HG02759 (cell line): ENCODE data around the gene PITX1.

Source experiments
- ATAC-seq: cut with Tn5 transposase; IDR thresholded peaks from one replicate; pipeline ENCODE4 v1.9.1; 2021; ENCODE audit warnings: mild to moderate bottlenecking, moderate library complexity; ENCODE audit not compliant: unreplicated experiment

PITX1 gene

DNA sequence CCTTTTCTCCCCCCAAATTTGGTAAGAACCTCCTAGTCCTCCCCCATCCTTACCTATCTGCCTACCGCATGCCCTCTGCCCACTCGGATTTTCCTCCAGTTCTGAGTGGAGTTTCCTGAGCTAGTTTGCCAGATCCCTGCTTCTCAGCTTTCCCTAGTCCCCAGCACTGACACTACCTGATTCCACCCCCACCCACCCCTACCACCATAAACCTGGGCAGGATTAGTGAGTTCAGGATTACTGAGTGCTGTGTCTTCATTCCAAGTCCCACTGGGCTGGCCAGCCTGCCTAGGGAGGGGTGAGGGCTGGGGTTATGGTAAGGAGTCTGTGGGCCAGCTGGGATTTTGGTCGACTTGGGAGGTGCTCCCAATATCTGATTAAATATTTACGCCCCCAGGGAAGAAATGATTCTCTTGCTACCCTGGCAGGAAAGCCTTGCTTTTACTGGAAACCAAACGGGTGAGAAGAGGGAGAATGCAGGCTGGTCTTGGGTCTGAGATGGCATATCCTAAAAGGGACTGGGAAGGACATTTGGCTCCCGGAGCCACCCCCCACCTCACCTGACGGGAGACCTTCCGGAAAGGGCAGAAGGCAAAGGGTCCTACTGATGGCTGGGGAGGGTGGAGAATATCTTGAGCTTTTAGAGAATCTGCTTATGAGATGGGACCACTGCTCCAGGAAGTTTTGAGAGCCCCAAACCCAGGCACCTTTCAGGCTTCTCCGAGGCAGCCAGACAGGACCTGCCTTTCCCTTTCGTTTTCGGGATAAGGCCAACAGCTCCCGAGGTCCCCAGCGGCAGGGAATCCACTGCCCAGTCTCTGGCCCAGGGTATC, 3.7 kb downstream of the PITX1 start:
- ATAC-seq: no peak

DNA sequence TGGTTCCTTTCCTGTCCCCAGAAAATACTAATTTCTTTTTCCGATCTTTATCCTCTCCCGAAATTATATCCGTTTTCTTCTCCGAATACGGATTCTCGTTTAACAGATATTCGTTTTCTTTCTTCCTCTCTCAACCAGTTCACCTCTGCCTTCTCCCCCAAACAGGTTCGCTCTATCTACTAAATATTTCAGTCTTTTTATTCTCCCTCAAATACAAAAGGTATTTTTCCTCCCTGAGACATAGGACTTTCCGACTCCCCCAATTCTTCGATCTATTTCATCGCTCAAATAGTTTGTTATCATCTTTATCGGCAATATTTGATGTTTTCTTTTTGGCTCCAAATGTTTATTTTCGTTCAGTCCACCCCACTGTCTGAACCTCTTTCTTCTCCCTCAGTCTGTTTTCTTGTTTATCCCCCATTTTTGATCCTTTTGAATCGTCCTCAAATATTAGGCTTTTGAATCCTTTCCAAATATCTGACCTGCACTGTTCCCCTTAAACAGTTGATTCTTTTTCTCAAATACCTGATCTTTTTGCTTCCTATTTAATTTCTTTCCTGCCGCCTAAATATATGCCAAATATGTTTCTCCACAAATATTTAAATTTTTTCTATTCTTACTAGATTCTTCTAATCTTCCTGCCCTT, 4.4 kb downstream of the PITX1 start:
- ATAC-seq: no peak

DNA sequence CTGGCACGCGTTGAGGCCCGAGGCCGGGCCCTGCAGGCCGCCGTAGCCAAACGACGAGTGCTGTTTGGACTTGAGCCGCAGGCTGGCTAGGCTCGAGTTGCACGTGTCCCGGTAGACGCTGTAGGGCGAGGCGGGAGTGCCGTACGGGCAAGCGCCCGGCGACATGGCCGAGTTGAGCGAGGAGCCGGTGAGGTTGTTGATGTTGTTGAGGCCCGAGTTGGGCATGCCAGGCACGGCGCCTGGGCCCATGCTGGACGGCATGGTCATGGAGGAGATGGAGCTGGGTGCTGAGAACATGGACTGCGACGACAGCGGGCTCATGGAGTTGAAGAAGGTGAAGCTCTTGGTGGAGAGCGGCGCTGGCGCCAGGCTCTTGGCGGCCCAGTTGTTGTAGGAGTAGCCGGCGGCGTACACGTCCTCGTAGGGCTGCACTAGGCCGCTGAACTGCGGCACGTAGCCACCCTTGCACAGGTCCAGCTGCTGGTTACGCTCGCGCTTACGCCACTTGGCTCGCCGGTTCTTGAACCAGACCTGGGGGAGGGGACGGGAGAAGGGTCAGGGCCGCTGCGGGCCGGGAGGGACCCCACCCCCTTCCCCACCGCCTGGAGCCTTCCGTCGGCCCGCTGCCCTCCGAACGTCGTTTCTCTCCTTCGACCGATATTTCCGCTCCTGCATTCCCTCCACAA, 5.1 kb downstream of the PITX1 start:
- ATAC-seq: no peak

DNA sequence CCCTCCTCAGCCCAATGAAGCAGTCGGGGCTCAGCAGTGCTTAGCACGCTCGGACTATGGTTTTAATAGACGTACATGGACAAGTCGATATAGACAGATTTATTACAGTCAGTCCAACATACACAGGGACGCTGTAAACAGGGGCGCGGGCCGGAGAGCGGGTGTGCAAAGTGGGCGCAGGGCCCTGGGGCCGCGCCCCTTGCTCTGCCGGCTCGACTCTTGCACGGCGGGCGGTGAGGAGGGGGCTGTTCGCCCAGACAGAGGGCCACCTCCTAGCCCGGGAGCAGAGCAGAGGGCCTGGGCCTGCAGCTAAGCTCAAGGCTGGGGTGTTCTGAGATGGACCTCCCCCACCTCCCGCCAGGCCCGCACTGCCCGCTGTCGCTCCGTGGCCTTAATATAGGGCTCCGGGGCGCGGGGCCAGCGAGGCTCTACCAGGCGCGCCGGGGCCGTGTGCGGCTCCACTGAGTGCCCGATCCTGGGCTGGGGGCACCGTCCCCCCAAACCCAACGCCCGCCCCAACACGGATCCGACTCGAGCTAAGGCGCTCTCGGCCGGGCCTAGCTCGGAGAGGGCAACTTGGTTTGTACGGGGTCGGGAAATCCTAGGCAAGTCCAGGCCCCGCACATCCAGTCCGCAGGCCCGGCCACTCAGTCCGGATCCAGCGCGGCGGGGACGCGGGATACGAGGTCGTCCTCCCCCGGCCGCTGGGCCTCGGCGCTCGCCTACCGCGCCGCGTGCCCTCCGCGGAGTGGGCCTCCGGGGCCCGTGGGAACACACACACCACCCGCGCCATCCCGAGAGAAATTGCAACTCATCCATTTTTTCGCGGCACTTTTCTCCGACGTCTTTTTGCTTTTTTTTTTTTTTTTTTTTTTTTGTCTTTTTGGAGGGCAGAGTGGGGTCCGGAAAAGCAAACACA, 6.1 kb downstream of the PITX1 start:
- no peak for ATAC-seq

DNA sequence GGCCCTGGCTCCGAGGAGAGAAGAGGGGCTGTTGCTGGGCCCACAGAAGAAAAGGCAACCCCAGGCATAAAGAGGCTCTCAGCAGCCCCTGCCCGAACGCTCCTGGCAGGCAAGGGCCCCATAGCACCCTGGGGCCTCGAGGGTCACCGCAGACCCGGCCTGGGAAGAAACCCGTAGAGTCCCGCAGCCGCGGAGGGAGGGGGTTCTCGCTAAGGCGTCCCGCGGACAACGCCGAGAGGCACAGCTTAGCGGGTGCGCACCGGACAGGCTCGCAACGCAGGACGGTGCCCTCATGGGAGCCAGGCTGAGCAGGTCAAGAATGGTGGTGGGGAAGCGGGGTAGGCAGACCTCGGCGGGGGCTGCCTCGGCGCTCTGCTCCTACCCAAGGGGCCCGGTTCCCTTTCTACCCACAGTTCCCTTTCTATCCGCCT, 6.7 kb downstream of the PITX1 start:
- no peak for ATAC-seq

DNA sequence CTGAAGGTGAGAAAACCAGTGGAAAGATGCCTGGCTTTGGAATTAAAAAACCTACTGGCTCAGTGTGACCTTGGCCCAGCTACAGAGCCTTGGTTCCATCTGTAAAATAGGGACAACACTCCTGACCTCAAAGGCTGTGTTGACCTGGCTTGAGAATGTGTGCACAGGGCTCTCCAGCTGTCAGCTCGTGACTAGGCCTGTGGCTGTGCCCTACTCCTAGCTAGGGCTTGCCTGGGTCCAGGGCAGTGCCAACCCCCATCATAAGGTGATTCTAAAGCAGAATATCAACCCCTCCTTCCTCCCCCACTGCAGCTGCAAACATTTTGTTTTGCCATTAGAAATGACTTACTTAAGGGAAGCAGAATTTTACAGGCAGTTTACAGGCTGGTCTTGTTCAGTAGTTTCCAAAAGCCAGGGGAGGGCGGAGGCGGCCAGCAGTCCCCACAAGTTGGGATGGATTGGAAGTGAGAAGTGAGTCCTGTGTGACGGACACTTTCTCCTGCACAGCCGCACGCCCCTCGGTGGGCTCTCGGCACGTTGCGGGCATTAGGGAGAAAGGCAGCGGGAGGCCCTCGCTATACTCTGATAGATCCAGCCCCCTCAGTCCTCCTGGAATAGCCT, 7.3 kb downstream of the PITX1 start:
- ATAC-seq: no peak

DNA sequence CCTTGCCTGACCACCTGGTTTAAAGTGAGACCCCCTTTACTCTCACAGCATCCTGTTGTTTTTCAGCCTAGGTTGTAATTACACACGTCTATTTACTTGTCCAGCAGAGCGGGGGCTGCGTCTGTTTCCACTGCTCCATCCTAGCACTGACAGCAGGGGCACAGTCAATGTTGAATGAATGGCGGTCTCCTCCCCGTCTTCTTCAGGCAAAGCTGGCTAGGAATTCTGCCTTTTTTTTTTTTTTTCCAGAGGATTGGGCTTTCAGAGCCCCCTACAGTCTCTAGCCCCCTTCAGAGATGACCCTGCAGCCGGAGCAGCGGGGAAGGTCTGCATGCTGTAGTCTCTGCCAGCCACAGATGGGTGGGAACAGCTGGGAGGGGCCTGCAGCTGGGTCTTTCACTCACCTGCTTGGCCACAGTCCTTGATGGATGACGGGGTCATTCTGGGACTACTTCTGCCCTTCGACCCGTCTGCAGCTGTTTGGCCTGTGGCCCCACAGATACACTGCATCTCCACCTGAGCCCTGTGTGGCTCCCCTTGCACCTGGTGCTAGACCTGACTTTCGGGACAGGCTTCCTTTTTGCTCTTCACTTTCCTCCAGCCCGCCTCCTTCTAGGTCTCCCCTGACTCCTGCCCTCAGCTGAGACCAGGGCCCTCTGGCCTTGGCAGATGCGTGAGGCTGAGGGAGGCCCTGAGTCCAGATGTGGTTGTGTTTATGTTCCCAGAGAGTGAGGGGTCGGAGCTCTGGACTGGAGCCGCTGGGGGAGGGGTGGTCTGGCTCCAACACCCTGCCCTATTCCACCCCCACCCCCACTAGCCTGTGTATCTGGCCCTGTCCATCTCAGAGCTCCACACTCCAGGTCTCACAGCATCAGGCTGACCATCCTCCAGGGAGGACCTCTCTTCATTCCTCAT, 8.0 kb downstream of the PITX1 start:
- ATAC-seq: no peak

DNA sequence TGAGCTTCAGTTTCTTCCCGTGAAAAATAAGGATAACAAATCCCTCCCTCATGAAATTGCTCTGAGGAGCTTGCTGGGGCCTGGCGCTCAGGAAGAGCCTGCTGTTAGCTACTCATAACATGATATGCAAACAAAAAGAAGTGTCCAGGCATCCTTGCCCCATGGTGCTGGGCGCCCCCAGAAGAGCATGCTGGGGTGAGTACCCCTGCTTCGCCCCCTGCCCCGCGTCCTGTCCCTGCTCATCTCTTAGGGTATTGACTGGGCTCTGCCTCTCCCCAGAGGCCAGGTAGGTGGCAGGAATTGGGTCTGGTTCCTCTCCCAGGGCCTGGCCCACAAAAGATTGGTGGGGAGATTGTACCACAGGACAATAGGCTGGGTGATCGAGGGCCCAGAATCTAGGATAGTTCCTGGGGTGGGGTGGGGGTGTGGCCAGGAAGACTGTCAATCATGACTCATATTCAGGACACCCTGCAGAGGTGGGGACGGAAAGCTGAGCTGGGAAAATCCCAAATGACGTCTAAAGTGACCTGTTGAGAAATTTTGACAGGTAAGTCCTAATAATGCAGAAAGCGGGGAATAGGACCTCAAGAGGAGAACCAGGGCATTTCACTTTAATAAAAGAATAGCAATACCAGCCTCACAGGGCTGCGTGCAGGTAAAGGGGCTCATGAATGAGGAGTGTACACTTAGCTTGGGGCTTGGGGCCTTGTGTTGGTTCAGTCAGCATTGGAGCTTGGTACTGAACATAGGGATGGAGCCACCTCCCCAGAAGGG, 8.9 kb downstream of the PITX1 start:
- ATAC-seq: no peak

DNA sequence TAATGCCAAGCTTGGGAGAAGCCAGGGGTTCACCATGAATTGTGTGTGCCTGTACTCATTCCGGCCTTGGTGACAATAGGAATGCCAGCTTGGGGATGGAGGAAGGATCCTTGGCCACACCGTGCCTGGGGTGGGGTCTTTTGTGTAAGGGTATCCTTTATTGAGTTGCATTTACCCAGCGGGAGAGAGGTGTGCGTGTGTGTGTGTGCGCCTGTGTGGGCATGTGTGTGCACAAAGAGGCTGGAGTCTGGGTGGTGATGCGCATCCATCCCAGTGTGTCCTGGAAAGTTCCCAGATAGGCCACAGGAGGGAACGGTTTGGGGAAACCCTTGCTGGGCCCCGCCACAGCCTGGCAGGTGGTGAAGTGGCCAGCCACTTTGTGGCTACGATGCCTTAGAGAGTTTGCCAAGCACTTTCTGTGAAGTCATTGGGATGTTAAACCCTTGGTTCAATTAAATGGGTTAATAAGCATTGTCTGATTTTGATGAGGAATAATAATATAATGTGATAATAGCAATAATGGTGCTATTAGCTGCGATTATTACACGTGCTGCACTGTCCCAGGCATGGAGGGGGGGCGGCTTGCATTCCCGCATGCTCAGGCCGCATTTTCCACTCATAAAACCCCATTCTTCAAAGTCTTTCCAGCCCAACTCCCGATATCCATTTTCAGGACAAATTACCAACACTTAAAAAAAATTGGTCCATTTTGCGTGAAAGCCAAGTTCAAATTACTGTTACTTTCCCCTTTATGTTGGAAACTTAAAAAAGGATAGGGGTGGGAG, 13.7 kb downstream of the PITX1 start:
- no peak for ATAC-seq

DNA sequence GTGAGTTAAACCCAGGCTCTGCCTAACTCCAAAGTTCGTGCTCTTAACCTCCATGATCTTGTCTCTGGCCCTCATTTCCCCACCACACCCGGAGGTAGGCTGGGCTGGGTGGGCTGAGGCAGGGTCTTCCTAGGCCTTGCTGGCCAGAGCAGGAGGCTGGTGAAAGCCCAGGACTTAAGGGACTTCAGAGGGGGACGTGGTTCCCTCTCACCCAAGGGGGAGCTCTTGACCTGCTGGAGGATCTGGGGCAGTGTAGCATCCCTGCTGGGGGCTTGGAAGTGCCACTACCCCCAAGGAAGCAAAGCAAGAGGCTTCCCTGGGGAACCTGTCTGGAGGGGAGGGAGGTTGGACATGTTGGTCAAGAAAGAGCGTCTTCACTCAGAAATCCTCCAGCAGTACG, 14.7 kb downstream of the PITX1 start:
- no peak for ATAC-seq

DNA sequence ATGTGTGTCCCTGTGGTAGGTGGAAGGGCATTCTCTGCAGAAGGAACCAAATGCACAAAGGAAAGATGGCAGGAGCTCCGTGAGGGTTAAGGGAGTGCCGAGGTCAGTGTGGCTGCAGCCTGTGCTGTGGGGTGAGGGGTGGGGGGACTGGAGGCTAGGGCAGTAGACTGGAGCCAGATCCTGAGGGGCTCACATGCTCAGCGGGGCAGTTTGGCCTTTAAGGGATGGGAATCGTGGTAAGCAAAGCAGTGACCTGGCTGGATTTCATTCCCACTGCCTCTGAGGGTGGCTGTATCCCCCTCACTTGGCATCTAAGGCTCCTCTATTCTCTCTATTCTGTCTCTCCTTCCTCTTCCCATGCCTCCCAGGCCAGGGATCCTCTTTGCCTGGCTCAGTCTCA, 15.6 kb downstream of the PITX1 start:
- ATAC-seq: no peak

DNA sequence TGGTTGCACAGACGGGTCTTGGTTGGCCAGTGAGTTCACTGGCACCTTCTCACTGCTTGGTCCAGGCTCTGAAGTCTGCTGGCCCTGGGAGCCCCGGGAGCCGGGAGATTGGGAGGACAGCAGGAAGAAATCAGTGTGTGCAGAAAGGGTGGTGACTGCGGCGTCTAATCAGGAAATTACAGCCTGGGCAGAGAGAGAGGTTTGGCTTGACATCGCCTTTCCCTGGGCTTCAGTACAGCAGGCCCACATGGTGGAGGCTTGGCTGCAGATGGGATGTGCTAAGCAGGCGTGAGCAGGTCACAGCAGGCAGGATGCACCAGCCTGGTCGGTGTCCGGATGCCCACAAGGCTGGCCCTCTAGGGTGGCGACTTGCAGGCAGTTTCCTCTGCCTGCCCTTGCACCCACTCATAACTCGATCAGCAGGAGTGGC, 17.2 kb downstream of the PITX1 start:
- ATAC-seq: no peak

DNA sequence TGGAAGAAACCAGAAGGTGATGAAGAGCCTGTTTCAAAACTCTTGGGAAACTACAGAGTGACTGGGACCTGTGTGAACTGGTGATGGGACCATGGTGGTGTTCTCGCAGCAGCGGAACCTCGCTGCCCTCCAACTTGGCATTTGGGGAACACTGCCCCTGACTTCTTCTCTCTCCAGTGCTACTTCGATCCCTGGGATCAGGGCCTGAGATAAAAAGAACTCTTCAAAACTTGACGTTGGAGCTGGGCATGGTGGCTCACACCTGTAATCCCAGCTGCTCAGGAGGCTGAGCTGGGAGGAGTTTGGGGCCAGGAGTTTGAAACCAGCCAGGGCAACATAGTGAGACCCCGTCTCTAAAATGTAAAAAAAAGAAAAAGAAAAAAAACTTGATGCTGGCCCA, 18.1 kb downstream of the PITX1 start:
- ATAC-seq: no peak

DNA sequence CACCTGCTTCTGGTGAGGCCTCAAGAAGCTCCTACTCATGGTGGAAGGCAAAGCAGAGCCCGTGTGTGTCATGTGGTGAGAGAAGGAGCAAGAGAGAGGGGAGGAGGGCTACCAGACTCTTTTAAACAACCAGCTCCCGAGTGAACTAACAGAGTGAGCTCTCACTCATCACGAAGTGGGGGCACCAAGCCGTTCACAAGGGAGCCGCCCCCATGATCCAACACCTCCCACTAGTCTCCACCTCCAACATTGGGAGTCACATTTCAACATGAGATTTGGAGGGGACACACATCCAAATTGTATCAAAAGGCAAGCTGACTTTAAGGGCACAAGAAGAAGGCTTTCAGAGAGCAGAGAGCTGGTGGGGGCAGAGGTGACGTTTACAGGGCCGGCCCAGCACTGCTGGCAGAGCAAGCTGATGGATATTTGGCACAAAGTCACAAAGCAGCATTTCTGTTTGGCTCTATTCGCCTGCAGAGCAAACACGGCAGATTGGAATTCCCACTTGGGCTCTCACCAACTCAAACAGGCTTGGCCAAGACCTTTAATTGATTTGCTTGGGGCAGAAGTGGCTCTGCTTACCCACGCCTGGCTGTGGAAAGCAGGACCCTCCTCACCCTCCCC, 20.0 kb downstream of the PITX1 start:
- ATAC-seq: no peak

DNA sequence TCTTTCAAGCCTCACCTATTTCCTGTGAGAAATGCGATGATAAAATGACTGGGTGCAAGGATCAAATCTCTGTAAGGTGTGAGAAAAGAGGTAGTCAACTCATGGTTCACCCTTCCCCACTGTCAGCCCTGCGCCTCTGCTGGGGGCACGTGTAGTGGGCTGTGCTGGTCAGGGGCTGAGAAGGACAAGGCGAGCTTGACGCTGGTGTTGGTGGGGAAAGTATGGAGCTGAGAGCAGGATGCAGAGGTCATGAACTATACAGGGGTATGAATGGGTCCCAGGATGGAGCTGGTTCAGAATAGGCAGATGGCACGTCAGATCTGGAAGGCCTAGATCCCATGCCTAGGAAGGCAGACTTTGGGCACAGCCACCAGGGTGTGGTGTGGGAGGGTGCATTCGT, 20.6 kb downstream of the PITX1 start:
- no peak for ATAC-seq

DNA sequence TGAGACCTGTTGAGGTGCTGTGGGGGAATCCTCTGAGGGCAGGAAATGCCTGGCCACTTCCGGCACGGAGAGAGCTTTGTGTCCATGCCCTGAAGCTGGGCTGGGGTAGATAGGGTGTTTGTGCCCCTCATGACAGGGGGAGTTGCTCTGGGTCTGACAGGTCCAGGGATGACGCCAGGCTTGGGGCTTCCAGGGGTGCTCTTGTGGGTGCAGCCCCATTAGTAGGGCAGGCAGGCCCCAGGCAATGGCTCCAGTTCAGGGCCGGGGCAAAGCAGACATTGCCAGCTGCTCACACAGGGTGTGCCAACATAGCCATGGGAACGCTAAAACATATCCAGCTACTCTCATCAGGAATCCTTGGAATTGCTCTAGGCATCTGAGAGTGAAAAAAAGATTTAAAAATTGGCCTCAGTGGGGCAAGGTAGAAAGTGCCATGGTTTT, 21.1 kb downstream of the PITX1 start:
- ATAC-seq: no peak

DNA sequence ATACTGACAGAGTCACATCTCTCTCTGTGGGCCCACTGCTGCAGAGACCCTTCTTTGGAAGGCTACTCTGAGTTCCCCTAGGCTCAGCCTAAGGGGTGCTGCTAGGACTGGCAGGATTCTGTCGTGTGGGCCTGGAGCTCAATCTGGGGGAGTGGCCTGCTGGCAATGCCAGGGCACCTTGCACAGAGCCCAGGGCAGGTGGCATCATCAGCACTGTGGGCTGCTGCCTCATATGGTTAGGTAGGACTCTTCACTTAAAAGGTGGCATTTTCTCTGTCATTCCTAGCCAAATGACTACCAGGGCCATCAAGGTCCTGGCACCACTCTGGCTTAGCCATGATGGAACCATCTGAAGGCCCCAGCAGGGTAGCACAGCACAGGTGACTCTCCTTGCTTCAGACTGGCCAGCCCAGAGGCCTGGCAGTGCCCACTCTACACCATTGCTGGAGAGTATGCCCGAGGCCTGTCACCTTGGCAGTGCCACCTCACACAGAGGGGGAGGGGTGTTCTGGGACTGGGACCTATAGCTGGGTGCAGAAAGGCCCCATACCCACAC, 21.9 kb downstream of the PITX1 start:
- no peak for ATAC-seq
